Measurements from ENCODE around the gene BTNL8. TPM values are rescaled to one million over a fixed set of nuclear protein-coding genes. Genes with fewer than 3 reads are reported as not detected.
A peak's percentile ranks its signal among the peaks of the same experiment; 100 is the strongest.

BTNL8 gene
- total and polyA plus RNA-seq, 2 of the 13 experiments (the other 11 are each of a cell fraction or from before 2014, with no cell fraction given): not detected

DNA sequence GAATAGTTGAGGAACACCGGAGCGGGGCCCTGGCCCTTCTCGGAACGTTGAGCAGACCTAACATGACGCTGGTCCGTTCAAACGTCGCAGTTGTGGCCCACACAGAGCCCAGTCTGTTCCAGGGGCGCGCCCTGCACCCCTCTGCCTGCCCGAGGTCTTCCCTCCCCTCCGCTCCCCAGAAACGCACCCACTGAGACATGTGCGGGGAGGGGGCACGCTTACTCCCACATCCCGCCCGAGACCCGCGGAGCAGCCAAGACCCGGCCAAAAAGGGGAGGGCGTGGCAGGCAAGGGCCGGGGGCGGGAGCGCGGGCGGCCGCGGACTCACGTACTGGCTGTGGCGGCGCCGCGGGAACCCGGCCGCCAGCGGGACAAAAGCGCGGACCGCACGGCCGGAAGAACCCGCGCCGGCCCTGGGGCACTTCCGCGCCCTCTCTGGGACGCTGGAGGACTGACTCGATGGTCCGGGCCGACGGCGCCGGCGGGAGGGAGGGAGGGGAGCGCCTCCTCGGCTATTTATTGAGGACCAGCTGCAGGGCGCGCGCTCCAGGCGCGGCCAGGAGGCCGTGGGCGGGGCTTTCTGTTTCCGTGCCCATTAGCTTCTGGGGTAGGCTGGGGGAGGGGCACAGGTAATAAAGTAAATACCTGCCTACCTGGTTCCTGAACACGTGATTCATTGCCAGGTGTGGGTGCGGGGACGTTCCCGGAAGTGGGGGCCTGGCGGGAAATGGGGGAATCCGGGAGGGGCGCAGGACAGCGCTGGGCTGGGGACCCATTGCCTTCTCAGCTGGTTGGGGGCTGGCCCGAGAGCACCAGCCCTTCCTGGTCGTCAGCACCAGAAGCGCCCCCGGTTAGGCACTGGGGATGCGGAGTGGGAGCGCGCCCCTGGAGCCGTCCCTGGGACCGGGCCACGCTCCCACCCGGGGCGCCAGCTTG is 37.8 kb upstream of the BTNL8 start, which contains the start of gene ZFP62 (continued):
- TF ChIP-seq, protein P1, sequence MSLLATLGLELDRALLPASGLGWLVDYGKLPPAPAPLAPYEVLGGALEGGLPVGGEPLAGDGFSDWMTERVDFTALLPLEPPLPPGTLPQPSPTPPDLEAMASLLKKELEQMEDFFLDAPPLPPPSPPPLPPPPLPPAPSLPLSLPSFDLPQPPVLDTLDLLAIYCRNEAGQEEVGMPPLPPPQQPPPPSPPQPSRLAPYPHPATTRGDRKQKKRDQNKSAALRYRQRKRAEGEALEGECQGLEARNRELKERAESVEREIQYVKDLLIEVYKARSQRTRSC (CRISPR knock-in tag; IDR thresholded peaks at IDR 0.05; ENCODE audit: low read depth): no peak
- TF ChIP-seq ZBTB38 (CRISPR knock-in tag; IDR thresholded peaks at IDR 0.05) (no peak; the same call in none of the 2 replicates), ZNF749 (CRISPR knock-in tag; IDR thresholded peaks at IDR 0.05; ENCODE audit: borderline replicate concordance) (peak; percentile 87; the same call in 1 of the 2 replicates), RFX1 (IDR thresholded peaks at IDR 0.05) (no peak), HNF4A (CRISPR knock-in tag; IDR thresholded peaks at IDR 0.05) (no peak), PAWR (CRISPR knock-in tag; IDR thresholded peaks at IDR 0.05; ENCODE audit: borderline replicate concordance) (no peak), MEF2D (CRISPR knock-in tag; IDR thresholded peaks at IDR 0.05) (no peak), FOXA3 (CRISPR knock-in tag; IDR thresholded peaks at IDR 0.05) (no peak; the same call in 1 of the 2 replicates), ZNF598 (CRISPR knock-in tag; IDR thresholded peaks at IDR 0.05; ENCODE audit: borderline replicate concordance) (peak; percentile 70; the same call in 1 of the 2 replicates)
- TF ChIP-seq, protein P2, sequence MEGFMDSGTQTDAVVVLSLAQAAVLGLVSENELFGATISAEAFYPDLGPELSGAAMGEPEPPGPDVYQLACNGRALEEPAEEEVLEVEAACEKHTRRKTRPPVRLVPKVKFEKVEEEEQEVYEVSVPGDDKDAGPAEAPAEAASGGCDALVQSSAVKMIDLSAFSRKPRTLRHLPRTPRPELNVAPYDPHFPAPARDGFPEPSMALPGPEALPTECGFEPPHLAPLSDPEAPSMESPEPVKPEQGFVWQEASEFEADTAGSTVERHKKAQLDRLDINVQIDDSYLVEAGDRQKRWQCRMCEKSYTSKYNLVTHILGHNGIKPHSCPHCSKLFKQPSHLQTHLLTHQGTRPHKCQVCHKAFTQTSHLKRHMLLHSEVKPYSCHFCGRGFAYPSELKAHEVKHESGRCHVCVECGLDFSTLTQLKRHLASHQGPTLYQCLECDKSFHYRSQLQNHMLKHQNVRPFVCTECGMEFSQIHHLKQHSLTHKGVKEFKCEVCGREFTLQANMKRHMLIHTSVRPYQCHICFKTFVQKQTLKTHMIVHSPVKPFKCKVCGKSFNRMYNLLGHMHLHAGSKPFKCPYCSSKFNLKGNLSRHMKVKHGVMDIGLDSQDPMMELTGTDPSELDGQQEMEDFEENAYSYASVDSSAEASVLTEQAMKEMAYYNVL (CRISPR knock-in tag; IDR thresholded peaks at IDR 0.05; ENCODE audit: borderline replicate concordance): no peak
- TF ChIP-seq, protein P3, sequence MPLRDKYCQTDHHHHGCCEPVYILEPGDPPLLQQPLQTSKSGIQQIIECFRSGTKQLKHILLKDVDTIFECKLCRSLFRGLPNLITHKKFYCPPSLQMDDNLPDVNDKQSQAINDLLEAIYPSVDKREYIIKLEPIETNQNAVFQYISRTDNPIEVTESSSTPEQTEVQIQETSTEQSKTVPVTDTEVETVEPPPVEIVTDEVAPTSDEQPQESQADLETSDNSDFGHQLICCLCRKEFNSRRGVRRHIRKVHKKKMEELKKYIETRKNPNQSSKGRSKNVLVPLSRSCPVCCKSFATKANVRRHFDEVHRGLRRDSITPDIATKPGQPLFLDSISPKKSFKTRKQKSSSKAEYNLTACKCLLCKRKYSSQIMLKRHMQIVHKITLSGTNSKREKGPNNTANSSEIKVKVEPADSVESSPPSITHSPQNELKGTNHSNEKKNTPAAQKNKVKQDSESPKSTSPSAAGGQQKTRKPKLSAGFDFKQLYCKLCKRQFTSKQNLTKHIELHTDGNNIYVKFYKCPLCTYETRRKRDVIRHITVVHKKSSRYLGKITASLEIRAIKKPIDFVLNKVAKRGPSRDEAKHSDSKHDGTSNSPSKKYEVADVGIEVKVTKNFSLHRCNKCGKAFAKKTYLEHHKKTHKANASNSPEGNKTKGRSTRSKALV (CRISPR knock-in tag; IDR thresholded peaks at IDR 0.05): peak; percentile 37; the same call in 1 of the 2 replicates
- TF ChIP-seq, protein P4, sequence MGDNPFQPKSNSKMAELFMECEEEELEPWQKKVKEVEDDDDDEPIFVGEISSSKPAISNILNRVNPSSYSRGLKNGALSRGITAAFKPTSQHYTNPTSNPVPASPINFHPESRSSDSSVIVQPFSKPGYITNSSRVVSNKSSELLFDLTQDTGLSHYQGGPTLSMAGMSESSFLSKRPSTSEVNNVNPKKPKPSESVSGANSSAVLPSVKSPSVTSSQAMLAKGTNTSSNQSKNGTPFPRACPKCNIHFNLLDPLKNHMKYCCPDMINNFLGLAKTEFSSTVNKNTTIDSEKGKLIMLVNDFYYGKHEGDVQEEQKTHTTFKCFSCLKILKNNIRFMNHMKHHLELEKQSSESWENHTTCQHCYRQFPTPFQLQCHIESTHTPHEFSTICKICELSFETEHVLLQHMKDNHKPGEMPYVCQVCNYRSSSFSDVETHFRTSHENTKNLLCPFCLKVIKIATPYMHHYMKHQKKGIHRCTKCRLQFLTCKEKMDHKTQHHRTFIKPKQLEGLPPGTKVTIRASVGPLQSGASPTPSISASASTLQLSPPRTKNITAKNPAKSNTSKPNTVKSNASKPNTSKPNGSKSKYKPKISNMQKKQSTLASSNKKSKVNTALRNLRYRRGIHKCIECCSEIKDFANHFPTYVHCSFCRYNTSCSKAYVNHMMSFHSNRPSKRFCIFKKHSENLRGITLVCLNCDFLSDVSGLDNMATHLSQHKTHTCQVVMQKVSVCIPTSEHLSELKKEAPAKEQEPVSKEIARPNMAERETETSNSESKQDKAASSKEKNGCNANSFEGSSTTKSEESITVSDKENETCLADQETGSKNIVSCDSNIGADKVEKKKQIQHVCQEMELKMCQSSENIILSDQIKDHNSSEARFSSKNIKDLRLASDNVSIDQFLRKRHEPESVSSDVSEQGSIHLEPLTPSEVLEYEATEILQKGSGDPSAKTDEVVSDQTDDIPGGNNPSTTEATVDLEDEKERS (CRISPR knock-in tag; IDR thresholded peaks at IDR 0.05): no peak
- TF ChIP-seq, protein P5, sequence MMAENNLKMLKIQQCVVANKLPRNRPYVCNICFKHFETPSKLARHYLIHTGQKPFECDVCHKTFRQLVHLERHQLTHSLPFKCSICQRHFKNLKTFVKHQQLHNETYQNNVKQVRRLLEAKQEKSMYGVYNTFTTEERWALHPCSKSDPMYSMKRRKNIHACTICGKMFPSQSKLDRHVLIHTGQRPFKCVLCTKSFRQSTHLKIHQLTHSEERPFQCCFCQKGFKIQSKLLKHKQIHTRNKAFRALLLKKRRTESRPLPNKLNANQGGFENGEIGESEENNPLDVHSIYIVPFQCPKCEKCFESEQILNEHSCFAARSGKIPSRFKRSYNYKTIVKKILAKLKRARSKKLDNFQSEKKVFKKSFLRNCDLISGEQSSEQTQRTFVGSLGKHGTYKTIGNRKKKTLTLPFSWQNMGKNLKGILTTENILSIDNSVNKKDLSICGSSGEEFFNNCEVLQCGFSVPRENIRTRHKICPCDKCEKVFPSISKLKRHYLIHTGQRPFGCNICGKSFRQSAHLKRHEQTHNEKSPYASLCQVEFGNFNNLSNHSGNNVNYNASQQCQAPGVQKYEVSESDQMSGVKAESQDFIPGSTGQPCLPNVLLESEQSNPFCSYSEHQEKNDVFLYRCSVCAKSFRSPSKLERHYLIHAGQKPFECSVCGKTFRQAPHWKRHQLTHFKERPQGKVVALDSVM (CRISPR knock-in tag; IDR thresholded peaks at IDR 0.05): peak; percentile 42; the same call in 1 of the 2 replicates
- TF ChIP-seq, protein P6, sequence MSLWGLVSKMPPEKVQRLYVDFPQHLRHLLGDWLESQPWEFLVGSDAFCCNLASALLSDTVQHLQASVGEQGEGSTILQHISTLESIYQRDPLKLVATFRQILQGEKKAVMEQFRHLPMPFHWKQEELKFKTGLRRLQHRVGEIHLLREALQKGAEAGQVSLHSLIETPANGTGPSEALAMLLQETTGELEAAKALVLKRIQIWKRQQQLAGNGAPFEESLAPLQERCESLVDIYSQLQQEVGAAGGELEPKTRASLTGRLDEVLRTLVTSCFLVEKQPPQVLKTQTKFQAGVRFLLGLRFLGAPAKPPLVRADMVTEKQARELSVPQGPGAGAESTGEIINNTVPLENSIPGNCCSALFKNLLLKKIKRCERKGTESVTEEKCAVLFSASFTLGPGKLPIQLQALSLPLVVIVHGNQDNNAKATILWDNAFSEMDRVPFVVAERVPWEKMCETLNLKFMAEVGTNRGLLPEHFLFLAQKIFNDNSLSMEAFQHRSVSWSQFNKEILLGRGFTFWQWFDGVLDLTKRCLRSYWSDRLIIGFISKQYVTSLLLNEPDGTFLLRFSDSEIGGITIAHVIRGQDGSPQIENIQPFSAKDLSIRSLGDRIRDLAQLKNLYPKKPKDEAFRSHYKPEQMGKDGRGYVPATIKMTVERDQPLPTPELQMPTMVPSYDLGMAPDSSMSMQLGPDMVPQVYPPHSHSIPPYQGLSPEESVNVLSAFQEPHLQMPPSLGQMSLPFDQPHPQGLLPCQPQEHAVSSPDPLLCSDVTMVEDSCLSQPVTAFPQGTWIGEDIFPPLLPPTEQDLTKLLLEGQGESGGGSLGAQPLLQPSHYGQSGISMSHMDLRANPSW (CRISPR knock-in tag; IDR thresholded peaks at IDR 0.05; ENCODE audit: borderline replicate concordance): no peak

Measured in HepG2 (cell line).